Effector memory CD4-positive, alpha-beta T cell (primary cell): ENCODE data around the gene RAB11B.
"Not testable (repeated sequence)": the region's sequence is repeated elsewhere in the genome, so short reads cannot be mapped to it uniquely, and the experiment has no call there.

Source experiments
- DNase-seq, 3 donors: peaks; one replicate each; pipeline ENCODE4 v3.0.0-alpha.2; 2020
- H3K27ac ChIP-seq: 2 replicates; pipeline ENCODE4 v1.7.0; 2013; ENCODE audit warnings: mild to moderate bottlenecking, low read length, moderate library complexity; ENCODE audit not compliant: insufficient read depth, poor library complexity, severe bottlenecking
- H3K27me3 ChIP-seq: replicated peaks from 2 replicates; pipeline ENCODE4 v1.7.0; 2013; ENCODE audit warnings: mild to moderate bottlenecking, low read length; ENCODE audit not compliant: insufficient read depth, control insufficient read depth, poor library complexity, severe bottlenecking
- H3K36me3 ChIP-seq: 2 replicates; pipeline ENCODE4 v1.7.0; 2013; ENCODE audit warnings: mild to moderate bottlenecking, low read length, moderate library complexity; ENCODE audit not compliant: control insufficient read depth, insufficient read depth
- H3K4me1 ChIP-seq: 2 replicates; pipeline ENCODE4 v1.7.0; 2013; ENCODE audit warnings: low read length, mild to moderate bottlenecking; ENCODE audit not compliant: control insufficient read depth, insufficient read depth, poor library complexity, severe bottlenecking
- H3K4me3 ChIP-seq: 2 replicates; pipeline ENCODE4 v1.7.0; 2013; ENCODE audit warnings: low read length, low read depth, mild to moderate bottlenecking; ENCODE audit not compliant: insufficient read depth, poor library complexity, severe bottlenecking
- H3K9me3 ChIP-seq: 2 replicates; pipeline ENCODE4 v1.7.0; 2013; ENCODE audit warnings: mild to moderate bottlenecking, low read length, moderate library complexity; ENCODE audit not compliant: control insufficient read depth
- total RNA-seq, 3 donors: gene quantifications; one replicate each; lab custom pipeline; 2026; lab: John Stamatoyannopoulos, UW

RAB11B gene
- total RNA-seq = 20.6 to 33.5 (median 25.4) reads per million in 3 donors

- peak; percentile 95 to 98 (median 97) for DNase-seq
- H3K27ac ChIP-seq = peak within 1 kb of the TSS; percentile 98
- H3K9me3 ChIP-seq = no peaks in the 10 kb centered on the region
- peak within 1 kb of the TSS; percentile 78 for H3K4me3 ChIP-seq
- no peaks in the 10 kb centered on the region for H3K36me3 ChIP-seq
- H3K27me3 ChIP-seq = no peaks in the 10 kb centered on the region
- peaks cover 5% of the 10 kb centered on the region for H3K4me1 ChIP-seq
Measured at GRCh38 chr19:8389891-8390616, at the start of gene RAB11B. Gene RAB11B, plus strand, starts transcription at chr19:8390360. Its CDS starts 57 bp downstream, at chr19:8390417.

GRCh38 chr19:8341504-8341903 is 48.7 kb upstream of the RAB11B start:
- DNase-seq, H3K27ac ChIP-seq, H3K4me3 ChIP-seq, H3K9me3 ChIP-seq, H3K27me3 ChIP-seq, H3K4me1 ChIP-seq, H3K36me3 ChIP-seq: not testable (repeated sequence)

GRCh38 chr19:8342316-8342683 is 47.9 kb upstream of the RAB11B start:
- no peak for DNase-seq
- Histone ChIP-seq H3K36me3 (no peaks in the 10 kb centered on the region), H3K27me3 (no peaks in the 10 kb centered on the region), H3K27ac (no peak overlapping the region), H3K4me1 (peaks cover 9% of the 10 kb centered on the region), H3K4me3 (no peak overlapping the region), H3K9me3 (no peaks in the 10 kb centered on the region)

GRCh38 chr19:8342684-8343482 is 47.3 kb upstream of the RAB11B start, which contains the start of gene KANK3:
Gene KANK3, minus strand, starts transcription at chr19:8343262. Its CDS starts 5,434 bp downstream, at chr19:8337828.
- H3K36me3 ChIP-seq = no peaks in the 10 kb centered on the region
- no peaks in the 10 kb centered on the region for H3K9me3 ChIP-seq
- H3K27ac ChIP-seq = peak within 1 kb of the TSS; percentile 11
- peak within 1 kb of the TSS; percentile 72 for H3K4me3 ChIP-seq
- no peaks in the 10 kb centered on the region for H3K27me3 ChIP-seq
- peaks cover 9% of the 10 kb centered on the region for H3K4me1 ChIP-seq
- DNase-seq = peak; percentile 78 to 90 (median 88)

GRCh38 chr19:8343483-8343844 is 46.7 kb upstream of the RAB11B start:
- no peaks in the 10 kb centered on the region for H3K27me3 ChIP-seq
- H3K36me3 ChIP-seq = no peaks in the 10 kb centered on the region

GRCh38 chr19:8349629-8350372 is 40.4 kb upstream of the RAB11B start:
- H3K9me3 ChIP-seq, DNase-seq, H3K4me3 ChIP-seq, H3K36me3 ChIP-seq, H3K4me1 ChIP-seq, H3K27ac ChIP-seq, H3K27me3 ChIP-seq: not testable (repeated sequence)

More at GRCh38 chr19:8343483-8343844, 46.7 kb upstream of the RAB11B start:
- H3K9me3 ChIP-seq = no peaks in the 10 kb centered on the region
- DNase-seq = no peak
- no peak overlapping the region for H3K27ac ChIP-seq
- H3K4me1 ChIP-seq = peaks cover 9% of the 10 kb centered on the region
- peak overlapping the region; percentile 72 for H3K4me3 ChIP-seq

GRCh38 chr19:8352134-8352827 is 37.9 kb upstream of the RAB11B start:
- Histone ChIP-seq H3K4me1 (peaks cover 2% of the 10 kb centered on the region), H3K4me3 (no peak overlapping the region), H3K27me3 (peaks cover 5% of the 10 kb centered on the region), H3K9me3 (no peaks in the 10 kb centered on the region), H3K36me3 (no peaks in the 10 kb centered on the region), H3K27ac (no peak overlapping the region)
- DNase-seq = no peak

GRCh38 chr19:8352845-8353244 is 37.3 kb upstream of the RAB11B start:
- not testable (repeated sequence) for DNase-seq, H3K27me3 ChIP-seq, H3K9me3 ChIP-seq, H3K27ac ChIP-seq, H3K4me3 ChIP-seq, H3K36me3 ChIP-seq, H3K4me1 ChIP-seq

- H3K4me3 ChIP-seq = no peak overlapping the region
- H3K27me3 ChIP-seq = peaks cover 5% of the 10 kb centered on the region
- no peaks in the 10 kb centered on the region for H3K9me3 ChIP-seq
- DNase-seq = no peak
- peaks cover 2% of the 10 kb centered on the region for H3K4me1 ChIP-seq
- no peaks in the 10 kb centered on the region for H3K36me3 ChIP-seq
- no peak overlapping the region for H3K27ac ChIP-seq
Measured at GRCh38 chr19:8355631-8356402, 34.3 kb upstream of the RAB11B start.
